ENCODE data around the gene TRIM22.

Gene TRIM22

DNA sequence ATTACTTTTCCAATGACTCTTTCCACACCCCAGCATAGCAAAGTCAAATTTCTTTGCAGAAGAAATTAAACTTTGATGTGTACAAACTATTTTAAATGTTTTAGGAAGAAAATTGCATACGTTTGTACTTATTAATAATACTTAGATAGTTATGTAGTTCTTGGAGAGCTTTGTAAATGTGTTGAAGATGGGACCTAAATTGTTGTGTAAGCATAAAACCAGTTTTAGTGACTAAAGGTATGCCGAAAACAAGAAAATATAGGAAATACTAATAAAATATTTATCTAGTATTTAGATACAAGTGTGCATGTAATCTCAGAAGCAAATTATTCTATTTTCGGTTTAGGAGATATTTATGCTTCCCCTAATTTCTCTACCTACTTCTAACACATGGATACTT lies 60.2 kb downstream of the TRIM22 start:
- no peak for DNase-seq

DNA sequence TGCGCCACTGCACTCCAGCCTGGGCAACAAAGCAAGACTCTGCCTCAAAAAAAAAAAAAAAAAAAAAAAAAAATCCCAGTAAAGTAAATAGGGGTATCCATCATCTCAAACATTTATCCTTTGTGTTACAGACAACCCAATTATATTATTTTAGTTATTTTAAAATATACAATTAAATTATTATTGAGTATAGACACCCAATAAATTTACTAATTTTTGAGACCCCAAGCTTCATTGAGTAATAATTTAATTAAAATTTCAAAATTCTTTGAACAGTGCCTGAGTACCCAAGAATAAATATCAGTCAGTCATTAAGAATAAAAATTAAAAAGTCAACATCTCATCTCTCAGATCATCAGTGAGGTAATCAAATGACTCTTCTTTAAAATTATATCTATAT lies 64.4 kb downstream of the TRIM22 start, which contains the start of gene OR52N4:
Gene OR52N4, plus strand, starts transcription at position 301 of the 400 bp plus-strand sequence. CDS start 498 bp downstream, outside the sequence.
- no peak for DNase-seq

All from right forelimb (tissue), 1 donor.